SIG-M5 treated with dmso at 0.1 percent for 504 hours (cell line): ENCODE results near the gene MAD1L1.
"Not testable (repeated sequence)": the region's sequence is repeated elsewhere in the genome, so short reads cannot be mapped to it uniquely, and the experiment has no call there.

ENCODE experiments used
- DNase-seq: peaks from one replicate; lab custom pipeline; 2025; ENCODE audit not compliant: unreplicated experiment; lab: John Stamatoyannopoulos, UW

Gene MAD1L1

DNA sequence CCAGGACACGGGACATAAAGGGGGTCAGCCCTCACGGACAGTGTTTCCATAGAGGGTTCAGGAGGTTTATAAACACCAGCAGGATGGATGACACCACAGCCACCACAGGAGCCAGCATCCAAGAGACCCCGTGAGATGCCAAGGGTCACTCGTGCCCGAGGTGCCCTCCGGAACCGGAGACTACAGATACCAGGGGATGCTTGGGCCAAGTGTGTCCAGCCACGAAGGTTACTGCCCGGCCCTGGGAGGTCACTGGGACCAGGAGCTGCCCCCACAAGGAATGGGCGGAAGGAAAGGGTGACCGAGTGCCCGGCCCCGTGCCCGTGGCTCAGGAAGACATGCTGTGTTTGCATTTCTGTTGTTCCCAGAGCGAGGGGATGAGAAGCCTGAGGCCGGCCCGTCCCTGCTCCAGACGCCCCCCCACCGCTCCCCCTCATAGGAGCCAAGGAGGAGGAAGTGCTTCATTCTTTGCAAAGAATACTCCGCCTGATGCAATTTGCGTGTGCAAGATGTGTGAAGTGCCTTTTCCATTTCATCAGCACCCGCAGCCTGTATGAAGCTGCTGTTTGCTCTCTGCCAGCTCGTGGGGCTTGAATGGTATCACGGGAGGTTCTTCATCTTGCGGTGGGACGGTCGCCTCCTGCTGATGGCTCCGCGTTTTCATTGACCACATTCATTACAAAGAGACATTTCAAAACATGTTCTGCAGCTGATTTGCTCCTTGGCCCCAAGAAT, 386.2 kb downstream of the MAD1L1 start:
- peak; percentile 41 for DNase-seq

DNA sequence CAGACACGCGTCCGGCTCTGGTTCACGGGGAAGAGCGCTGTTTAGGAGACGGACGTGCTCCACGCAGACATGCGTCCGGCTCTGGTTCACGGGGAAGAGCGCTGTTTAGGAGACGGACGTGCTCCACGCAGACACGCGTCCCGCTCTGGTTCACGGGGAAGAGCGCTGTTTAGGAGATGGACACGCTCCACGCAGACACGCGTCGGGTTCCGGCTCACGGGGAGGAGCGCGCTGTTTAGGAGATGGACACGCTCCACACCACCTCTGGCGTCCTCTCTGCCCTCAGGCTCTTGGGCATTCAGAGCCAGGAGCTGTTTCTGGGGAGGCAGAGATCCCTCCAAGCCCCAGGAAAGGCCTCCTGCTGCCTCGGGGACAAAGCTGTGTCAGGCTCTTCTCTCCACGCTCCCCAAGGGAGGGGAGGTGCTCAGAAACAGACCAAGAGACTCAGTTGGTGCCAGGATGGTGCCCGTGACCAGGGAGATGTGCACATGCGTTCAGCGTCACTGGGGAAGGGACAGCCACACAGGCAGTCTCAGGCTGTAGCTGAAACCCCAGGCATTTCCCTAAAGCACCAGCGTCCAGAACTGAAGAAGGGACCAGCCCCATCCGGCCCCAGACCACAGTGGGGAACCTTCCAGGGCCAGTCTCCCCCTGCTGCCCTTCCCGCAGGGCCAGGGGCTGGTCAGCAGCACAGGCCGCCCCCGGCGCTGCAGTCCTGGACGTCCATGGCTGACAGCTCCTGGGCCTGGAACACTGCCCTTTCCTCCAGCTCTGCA, 387.0 kb downstream of the MAD1L1 start:
- no peak for DNase-seq

DNA sequence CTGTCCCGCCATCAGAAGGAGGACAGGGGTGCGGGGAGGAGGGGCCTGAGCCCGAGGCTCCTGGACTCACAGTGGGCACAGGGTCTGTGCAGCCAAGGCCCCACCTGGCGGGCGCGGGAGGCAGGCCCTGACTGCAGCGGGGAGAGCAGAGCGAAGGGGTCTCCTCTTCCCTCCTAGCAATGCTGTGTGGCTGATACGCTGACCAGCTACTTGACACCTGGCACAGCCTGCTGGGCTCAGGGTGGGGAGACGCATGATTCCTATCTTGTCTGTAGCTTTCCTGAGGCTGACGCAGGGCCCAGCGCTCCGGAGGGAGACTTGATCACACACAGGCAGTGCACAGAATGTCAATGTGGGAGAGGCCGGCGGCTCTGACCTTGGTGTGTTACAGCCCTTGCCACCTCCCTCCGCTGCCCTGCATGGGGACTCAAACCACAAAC, 387.8 kb downstream of the MAD1L1 start:
- DNase-seq = no peak

DNA sequence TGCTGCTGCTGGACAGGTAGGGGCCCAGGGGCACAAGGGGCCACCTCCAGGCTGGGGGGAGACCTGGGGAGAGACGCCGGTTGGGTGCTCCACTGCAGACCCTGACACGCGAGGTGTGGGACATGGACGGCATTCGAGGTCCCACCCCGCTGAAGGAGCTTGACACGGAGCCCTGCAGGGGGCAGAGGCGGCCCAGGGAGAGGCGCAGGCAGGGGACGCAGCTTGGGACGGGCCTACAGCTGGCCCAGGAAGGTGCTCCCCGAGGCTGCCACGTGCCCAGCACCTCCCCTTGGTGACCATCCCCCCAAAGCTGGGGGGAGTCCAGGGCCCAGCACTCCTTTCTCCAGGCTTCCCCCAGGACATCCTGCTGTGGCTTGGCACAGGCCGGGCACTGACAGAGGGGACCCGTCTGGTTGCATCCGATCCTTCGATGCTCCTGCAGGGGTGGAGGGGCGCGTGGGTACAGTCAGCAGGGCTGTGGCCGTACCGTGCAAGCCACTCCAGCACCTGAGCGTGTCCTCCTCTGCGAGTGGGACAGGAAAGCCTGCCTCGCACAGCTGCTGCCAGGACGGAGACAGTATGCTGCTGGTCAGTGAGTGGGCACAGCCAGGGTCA, 388.3 kb downstream of the MAD1L1 start:
- no peak for DNase-seq

DNA sequence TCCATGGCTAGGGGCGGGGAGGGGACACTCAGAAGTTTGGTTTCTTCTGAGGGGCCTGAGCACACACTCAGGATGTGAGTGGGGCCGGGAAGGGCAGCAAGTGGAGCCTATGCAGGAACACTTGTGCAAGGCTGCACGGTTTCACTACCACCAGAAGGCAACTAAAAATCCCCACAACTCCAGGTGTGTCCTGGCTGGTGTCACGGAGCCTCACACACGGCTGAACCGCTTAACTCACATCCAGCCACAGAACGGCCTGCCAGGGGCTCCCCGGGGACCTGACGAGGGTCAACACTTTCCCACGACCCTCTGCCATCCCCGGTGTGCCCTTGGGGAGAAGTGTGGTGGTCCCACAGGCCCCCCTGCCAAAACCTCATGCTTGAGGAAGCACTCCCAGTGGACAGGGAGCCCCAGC, 388.8 kb downstream of the MAD1L1 start:
- DNase-seq = peak; percentile 20

DNA sequence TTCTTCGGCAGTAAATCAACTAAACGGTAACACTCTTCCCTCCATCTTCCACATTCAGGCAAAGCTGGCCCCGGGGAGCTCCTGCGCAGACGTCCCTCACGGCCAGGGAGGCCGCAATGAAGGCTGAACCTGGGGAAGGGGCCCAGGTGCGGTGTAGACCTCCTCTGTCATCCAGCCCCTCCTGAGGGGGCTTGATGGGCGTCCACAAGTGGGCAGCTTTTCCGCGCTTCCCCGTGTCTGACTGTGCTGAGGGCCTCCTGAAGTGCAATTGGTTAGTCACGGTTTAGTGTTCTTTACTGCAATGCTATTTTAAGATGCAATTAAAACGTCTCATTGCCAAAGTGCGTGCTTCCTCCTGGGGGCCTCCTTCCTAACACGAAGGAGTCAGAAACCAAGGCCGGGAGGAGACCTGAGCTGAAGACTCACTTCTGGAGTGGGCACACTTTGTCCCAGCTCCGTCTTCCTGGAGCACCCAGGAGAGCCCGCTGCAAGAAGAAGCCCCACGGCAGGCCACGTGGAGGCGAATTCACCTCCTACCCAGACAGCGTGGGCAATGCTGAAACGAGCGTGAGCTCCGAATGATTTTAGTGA, 389.4 kb downstream of the MAD1L1 start:
- peak; percentile 88 for DNase-seq

DNA sequence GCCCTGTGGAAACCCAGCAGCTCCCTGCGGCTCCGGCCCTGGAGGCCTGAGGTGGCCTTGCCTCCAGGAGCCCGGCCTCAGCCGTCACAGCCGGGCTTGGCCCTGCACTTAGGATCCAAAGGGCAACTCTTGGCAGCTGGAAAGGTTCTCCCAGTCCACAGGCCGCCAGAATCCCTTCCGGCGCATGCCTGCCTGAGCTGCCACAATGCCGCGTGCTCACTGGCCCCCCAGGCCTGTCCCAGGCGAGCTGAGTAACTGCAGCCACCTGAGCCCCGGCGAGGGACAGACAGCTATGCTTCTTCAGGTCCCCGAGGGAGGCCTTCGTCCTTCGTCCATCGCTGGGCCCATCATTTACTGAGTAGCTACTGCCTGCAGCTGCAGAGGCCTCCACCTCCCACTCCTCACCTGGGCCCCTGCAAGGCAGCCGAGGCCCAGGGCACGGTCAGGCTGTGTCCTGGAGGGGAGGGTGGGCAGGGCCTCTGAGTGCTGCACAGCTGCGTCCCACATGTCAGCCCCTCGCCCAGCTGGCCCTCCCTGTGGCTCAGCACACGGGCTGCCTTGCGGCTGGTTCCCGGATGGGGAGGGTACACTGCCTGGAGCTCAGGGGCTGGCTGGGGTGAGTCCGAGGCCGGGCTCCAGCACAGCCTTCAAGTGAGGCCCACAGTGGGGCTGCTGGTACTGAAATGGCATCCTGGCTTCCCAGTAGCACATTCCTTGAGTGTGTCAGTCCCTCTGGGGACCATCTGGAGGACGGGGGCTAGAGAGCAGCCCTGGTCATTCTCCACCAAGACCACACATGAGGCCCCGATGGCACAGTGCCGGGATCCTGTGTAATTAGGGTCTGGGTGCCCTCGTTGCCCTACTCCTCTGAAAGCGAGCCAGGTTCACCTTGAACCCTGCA, 390.2 kb downstream of the MAD1L1 start:
- DNase-seq = no peak

DNA sequence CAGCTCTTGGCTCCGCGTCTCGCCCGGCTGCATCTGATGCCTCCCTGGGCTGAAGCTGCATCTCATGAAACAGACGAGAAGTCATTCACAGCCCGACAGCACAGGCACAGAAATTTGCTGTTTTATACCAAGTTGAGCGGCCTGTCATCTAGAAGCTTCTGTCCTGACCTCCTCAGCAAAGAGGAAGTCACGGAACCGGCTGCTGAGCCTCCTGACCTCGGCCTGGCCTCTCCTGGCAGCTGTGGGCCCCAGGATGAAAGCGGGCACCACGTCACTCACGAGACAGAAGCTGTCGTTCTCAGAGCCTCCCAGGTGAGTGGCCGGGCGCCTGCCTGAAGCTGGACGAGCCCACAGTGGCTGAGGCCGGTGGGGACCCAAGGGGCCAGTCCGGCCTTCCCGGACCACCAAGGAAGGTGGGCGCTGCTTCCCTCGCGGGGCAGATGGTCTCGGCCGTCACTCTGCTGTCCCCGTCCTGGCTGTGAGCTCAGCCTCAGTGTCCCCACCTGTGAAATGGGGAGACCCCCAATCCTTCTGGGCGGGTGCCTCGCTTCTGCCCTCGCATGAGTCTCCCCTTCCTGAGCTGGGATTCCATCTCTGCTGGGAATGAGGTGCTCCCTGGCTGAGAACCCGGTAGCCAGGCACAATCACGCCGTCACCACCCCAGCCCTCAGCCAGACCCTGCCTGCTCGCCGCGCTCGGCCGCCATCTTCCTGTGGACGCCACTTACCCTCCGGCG, 391.3 kb downstream of the MAD1L1 start:
- DNase-seq = peak; percentile 12

DNA sequence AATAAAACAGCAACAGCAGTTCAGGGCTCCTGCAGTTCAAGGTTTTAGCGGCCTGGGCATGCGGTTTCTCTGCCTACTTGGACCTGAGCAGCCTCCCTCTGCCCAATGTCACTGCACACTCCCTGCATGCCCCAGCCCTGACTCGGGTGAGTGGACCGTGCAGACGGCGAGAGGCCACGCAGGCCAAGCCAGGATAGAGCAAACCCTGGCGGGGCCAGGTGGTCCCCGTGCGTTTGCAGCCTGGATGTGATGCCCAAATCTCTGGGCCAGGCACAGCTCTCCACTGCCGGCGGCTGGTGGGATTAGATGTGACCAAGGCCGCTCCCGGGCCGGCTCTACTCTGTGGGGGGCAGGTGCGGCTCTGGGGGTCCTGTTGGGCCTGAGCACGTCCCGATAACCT, 392.0 kb downstream of the MAD1L1 start:
- DNase-seq = not testable (repeated sequence)

DNA sequence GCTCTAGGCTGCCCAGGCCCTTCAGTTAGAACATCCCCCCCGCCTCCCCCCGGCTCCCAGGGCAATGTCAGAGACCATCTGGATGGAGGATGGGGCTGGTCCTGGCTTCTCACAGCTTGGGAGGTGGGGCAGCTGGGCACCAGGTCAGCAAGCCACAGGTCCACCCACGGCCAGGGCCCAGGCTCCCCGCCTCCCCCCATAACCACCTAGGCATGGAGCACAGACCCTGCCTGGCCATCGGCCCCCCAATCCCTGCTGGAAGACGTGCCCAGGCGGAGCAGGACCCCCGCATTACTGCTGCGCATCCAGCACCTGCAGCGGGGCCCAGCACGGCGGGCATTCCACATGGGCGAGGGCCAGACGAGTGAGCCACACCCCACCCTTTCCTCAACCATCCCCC, 393.0 kb downstream of the MAD1L1 start:
- DNase-seq = no peak

DNA sequence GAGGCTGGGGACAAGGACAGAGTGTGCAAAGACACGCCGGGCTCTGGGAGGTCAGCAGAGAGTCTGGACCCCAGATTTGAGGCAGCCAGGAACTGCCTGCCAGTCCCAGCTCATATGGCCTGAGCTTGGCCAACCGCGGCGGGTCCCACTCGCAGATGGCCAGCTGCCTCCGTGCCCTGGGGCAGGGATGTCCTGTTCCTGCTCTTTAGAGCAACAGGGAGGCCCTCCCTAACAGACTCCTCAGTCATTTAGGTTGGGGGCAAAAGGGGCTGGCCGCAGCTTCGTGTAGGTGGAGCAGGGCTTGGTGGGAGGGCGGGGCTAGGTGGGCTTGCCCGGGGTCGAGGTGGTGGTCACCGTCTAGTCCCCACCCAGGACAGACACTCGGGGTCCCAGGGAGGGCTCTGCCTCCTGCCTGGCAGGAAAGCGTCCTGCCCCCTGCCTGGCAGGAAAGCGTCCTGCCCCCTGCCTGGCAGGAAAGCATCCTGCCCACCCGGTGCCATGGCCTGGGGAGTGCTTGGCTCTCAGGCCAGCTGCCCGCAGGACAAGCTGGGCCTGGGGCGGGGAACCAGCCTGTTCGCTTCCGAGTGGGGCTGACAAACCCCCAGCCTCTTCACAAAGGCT, 393.7 kb downstream of the MAD1L1 start:
- not testable (repeated sequence) for DNase-seq

DNA sequence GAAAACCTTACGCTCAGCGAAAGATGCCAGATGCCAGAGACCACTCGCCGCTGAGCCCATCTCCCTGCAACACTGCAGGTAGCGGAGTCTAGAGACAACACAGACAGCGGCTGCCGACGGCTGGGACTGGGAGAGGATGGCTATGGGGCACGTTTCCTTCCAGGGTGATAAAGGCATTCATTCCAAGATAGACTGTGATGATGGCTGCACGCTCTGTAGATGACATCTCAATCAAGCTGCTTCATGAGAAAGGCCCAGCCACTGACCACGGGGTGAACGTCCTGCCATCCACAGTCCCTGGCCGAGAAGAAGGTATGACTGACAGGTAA, 394.2 kb downstream of the MAD1L1 start:
- not testable (repeated sequence) for DNase-seq

DNA sequence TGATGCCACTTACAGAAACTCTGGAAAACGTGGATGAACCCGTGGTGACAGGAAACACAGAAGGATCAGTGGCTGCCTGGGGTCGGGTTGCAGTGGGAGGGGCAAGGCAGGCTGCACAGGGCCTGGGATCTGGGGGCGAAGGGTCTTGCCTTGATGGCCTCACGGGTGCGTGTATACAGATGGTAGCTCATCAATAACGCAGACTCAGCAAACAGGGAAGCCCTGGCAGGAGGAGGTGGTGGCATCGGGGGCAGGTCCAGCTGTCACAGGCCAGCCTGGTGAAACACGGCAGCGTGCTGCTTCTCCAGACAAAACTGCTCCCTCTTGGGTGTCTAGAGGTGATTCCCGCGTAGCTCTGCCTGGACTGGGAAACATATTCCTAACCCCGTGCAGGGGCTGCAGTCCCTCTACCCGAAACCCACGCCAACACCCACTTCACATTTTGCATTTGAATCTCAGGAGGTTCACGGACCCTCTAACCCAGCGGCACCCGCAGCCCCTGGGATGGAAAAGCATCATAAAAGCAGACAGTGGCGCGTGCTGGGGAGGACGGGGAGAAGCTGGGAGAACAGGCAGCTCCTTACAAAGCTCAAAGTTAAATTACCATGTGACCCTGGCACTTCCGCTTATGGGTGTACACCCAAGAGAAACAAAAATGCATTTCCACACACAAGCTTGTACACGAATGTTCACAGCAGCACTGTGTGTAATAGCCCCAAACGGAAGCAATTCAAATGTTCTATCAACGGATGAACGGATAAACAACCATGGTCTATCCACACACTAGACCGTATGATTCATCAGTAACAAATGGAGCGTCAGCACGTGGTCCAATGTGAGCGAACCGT, 394.8 kb downstream of the MAD1L1 start:
- not testable (repeated sequence) for DNase-seq

DNA sequence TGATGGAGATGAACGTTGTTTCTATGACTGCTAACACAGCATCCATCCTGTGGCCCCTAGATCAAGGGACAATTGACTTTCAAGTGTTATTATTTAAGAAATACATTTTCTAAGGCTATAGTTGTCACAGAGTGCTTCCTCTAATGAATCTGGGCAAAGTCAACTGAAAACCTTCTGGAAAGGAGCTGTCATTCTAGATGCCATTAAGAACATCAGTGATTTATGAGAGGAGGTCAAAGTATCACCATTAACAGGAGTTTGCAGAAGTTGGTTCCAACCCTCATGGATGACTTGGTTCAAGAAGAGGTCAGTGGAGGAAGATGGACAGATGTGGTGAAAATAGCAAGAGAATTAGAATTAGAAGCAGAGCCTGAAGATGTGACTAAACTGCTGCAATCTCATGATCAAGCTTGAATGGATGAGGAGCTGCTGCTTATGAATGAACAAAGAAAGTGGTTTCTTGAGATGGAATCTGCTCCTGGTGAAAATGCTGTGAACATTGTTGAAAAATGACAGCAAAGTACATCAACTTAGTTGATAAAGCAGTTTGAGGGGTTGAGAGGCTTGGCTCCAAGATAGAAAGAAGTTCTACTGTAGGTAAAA, 400.7 kb downstream of the MAD1L1 start:
- DNase-seq = not testable (repeated sequence)

DNA sequence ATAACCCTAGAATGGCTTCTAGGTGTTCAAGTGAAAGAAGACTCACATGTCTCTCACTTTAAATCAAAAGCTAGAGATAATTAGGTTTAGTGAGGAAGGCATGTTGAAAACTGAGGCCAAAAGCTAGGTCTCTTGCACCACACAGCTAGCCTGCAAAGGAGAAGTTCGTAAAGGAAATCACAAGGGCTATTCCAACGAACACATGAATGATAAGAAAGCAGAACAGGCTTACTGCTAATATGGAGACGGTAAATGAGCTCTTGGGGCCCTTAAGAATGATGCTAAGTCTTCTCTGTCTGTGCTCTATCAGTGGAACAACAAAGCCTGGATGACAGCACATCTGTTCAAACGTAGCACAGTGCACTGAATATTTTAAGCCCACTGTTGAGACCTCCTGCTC, 401.3 kb downstream of the MAD1L1 start:
- DNase-seq = not testable (repeated sequence)

DNA sequence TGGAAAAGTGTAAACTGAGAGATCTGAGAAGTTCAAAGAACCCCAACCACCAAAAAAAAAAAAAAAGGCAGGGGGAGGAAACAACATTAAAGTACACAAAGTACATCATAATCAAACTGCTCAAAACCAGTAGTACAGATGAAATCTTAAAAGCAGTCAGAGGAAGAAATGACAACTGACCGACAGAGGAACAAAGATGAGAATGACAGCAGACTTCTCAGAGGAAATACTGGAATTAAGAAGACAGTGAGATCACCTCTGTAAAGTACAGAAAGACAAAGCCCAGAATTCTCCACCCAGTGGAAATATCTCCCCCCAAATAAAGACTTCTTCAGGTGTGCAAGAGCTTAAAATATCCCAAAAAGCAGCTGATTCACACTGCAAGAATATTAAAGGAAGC, 403.1 kb downstream of the MAD1L1 start:
- not testable (repeated sequence) for DNase-seq

DNA sequence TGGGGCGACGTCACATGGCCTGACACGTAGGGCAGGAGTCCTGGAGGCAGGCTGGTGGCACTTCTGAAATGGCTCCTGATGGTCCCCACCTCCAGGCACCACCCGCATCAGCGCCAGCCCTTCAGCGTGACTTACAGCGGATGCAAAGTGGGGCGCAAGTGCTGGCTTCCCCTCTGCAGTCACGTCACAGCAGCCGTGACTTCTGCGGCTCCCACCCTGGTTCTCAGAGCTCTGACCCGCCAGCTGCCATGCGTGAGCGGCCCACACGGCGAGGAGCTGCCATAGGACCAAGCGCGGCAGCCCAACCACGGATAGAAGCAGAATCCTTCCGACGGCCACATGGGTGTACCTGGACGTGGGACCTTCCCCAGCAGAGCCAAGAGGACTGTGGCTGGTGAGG, 403.6 kb downstream of the MAD1L1 start:
- DNase-seq = no peak

DNA sequence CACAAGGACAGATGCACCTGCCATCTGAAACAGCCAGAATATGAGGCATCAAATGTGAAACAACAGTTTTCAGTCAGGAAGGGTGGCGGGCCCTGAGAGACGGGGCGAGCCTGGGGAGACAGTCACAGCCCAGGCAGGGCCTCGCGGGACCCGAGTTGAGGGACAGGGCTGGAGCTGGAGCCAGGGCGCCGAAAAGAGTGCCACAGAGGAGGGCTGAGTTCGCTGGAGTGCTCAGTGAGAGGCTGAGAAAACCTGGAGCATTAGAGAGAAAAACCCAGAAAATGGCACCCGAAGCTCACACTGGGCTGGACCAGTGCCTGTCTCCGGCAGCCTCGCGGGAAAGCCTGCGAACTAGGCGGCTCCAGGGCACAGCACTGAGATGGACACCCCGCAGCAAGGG, 404.6 kb downstream of the MAD1L1 start:
- not testable (repeated sequence) for DNase-seq
